ENCODE measurements around the gene TTC7B.

- TF ChIP-seq CTCF (IDR thresholded peaks at IDR 0.05; ENCODE audit: extremely low read depth in 1 of 2, insufficient read depth in 1 of 2, low read depth in 1 of 2, low read length in 2 of 2) (no peak), GATA2 (IDR thresholded peaks at IDR 0.05; ENCODE audit: insufficient read depth, insufficient read length, low read depth, low read length) (no peak), EZH2 (IDR thresholded peaks at IDR 0.05; ENCODE audit: borderline replicate concordance, low read depth, low read length, severe bottlenecking) (no peak), POLR2A (IDR thresholded peaks at IDR 0.05; ENCODE audit: low read depth, low read length) (no peak), POLR2AphosphoS5 (IDR thresholded peaks at IDR 0.05; ENCODE audit: insufficient read depth, low read depth, low read length) (no peak)
These were observed 257.1 kb downstream of the TTC7B start for GRCh38 chr14:90558983-90559590.

Data from endothelial cell of umbilical vein (primary cell).